Stimulated activated CD8-positive, alpha-beta memory T cell treated with anti-CD3 and anti-CD28 coated beads, Interleukin-4, amount 100 ng/mL, for 4 hours (primary cell): Measurements from ENCODE around the gene FCHSD2.
"Not testable (repeated sequence)": the region's sequence is repeated elsewhere in the genome, so short reads cannot be mapped to it uniquely, and the experiment has no call there.

Experiments used
- DNase-seq, 2 donors: peaks; one replicate each; pipeline ENCODE4 v3.0.0-alpha.2; 2020; ENCODE audit warnings: low read depth in 2 of 2, low spot score in 1 of 2

The FCHSD2 gene

GRCh38 chr11:72842653-72843330, 299.3 kb downstream of the FCHSD2 start:
- DNase-seq = no peak

- no peak for DNase-seq
Observed at GRCh38 chr11:72842126-72842525, 300.0 kb downstream of the FCHSD2 start.

- no peak for DNase-seq
Observed at GRCh38 chr11:72841397-72841796, 300.7 kb downstream of the FCHSD2 start.

GRCh38 chr11:72840780-72841179, 301.3 kb downstream of the FCHSD2 start:
- DNase-seq = no peak

GRCh38 chr11:72838691-72839305, 303.3 kb downstream of the FCHSD2 start:
- no peak for DNase-seq

GRCh38 chr11:72836111-72836510, 306.0 kb downstream of the FCHSD2 start:
- DNase-seq = no peak

GRCh38 chr11:72834905-72835304, 307.2 kb downstream of the FCHSD2 start:
- no peak for DNase-seq

GRCh38 chr11:72833811-72834493, 308.2 kb downstream of the FCHSD2 start:
- DNase-seq = no peak

GRCh38 chr11:72833083-72833733, 308.9 kb downstream of the FCHSD2 start:
- DNase-seq = no peak

GRCh38 chr11:72832301-72833082, 309.6 kb downstream of the FCHSD2 start:
- no peak for DNase-seq

- DNase-seq = no peak
Observed at GRCh38 chr11:72831521-72832300, 310.4 kb downstream of the FCHSD2 start.

GRCh38 chr11:72829884-72830533, 312.1 kb downstream of the FCHSD2 start:
- no peak for DNase-seq

- DNase-seq = no peak
Observed at GRCh38 chr11:72829178-72829577, 312.9 kb downstream of the FCHSD2 start.

- DNase-seq = no peak
Observed at GRCh38 chr11:72828692-72829101, 313.4 kb downstream of the FCHSD2 start.

- DNase-seq = no peak
Observed at GRCh38 chr11:72828081-72828567, 314.0 kb downstream of the FCHSD2 start.

- not testable (repeated sequence) for DNase-seq
Observed at GRCh38 chr11:72827656-72828055, 314.5 kb downstream of the FCHSD2 start.

- no peak for DNase-seq
Observed at GRCh38 chr11:72826942-72827480, 315.1 kb downstream of the FCHSD2 start.

- no peak for DNase-seq
Observed at GRCh38 chr11:72826191-72826941, 315.8 kb downstream of the FCHSD2 start.

GRCh38 chr11:72825661-72826060, 316.5 kb downstream of the FCHSD2 start:
- DNase-seq = no peak
